B cell (primary cell): Measurements from ENCODE around the gene CARMIL1. TPM values are rescaled to one million over a fixed set of nuclear protein-coding genes. Genes with fewer than 3 reads are reported as not detected.

ENCODE experiments used
- ATAC-seq: fragments of 200-7000 bp; cut with Tn5 transposase; one replicate; pipeline ENCODE4 v1.10.0; 2021; ENCODE audit warnings: low read depth, mild to moderate bottlenecking, moderate number of reproducible peaks, moderate library complexity
- CTCF ChIA-PET: fragments of 350-600 bp; sonication (Branson Sonifier 250); formaldehyde crosslinking; loops from one replicate; lab custom pipeline; 2021; ENCODE audit warnings: antibody characterized with exemption, inconsistent platforms; lab: Charles Lee
- POLR2A ChIA-PET: fragments of 350-600 bp; sonication (Branson Sonifier 250); formaldehyde crosslinking; loops from one replicate; lab custom pipeline; 2021; ENCODE audit warnings: antibody characterized with exemption; lab: Charles Lee
- DNase-seq: peaks from one replicate; pipeline ENCODE4 v3.0.0; 2013
- H2AFZ ChIP-seq: 2 replicates; pipeline ENCODE4 v1.6.1; 2012; ENCODE audit warnings: mild to moderate bottlenecking, low read depth, low read length; ENCODE audit not compliant: insufficient read depth, poor library complexity, severe bottlenecking
- H3K27ac ChIP-seq, 2 donors: 1 replicate in 1 of 2; 2 replicates in 1 of 2; pipeline ENCODE4 v1.5.1; 2012 to 2013; ENCODE audit warnings: low read length in 2 of 2, mild to moderate bottlenecking in 2 of 2, moderate library complexity in 1 of 2
- H3K27me3 ChIP-seq, 4 experiments: fragments of 200-600 bp in 1 of 4; sonication (generic) in 1 of 4; replicated peaks in 1 of 4; 1 replicate in 2 of 4; 2 replicates in 2 of 4; pipeline versions ENCODE4 v1.6.1 to v1.7.0; 2013 to 2016; ENCODE audit warnings: low read length in 3 of 4, mild to moderate bottlenecking in 2 of 4, mixed read lengths in 1 of 4, moderate library complexity in 1 of 4; ENCODE audit not compliant: insufficient read depth in 4 of 4, control insufficient read depth in 3 of 4; ENCODE audit errors: control extremely low read depth in 1 of 4
- H3K36me3 ChIP-seq, 2 experiments: replicated peaks in 1 of 2; 1 replicate in 1 of 2; 2 replicates in 1 of 2; pipeline versions ENCODE4 v1.6.1 to v1.7.1; 2013; ENCODE audit warnings: low read length in 1 of 2; ENCODE audit not compliant: insufficient read depth in 2 of 2, control insufficient read depth in 1 of 2; ENCODE audit errors: control extremely low read depth in 1 of 2, extremely low read depth in 1 of 2
- H3K4me1 ChIP-seq, 2 donors: fragments of 200-600 bp in 1 of 2; sonication (generic) in 1 of 2; 1 replicate in 1 of 2; 2 replicates in 1 of 2; pipeline versions ENCODE4 v1.5.1 to v1.6.1; 2013 to 2017; ENCODE audit warnings: low read length in 2 of 2; ENCODE audit not compliant: control insufficient read depth in 2 of 2, insufficient read depth in 2 of 2
- H3K4me2 ChIP-seq: replicated peaks from 2 replicates; pipeline ENCODE3; 2012; ENCODE audit warnings: mild to moderate bottlenecking, low read depth, low read length; ENCODE audit not compliant: poor library complexity, severe bottlenecking
- H3K4me3 ChIP-seq, 5 experiments: fragments of 200-600 bp in 1 of 5; sonication (generic) in 1 of 5; 1 replicate in 3 of 5; 2 replicates in 2 of 5; pipeline versions ENCODE4 v1.5.1 to v1.7.0; 2011 to 2016; ENCODE audit warnings: low read length in 4 of 5, mild to moderate bottlenecking in 4 of 5, low read depth in 2 of 5, control low read depth in 1 of 5, moderate library complexity in 1 of 5; ENCODE audit not compliant: insufficient read depth in 1 of 5; ENCODE audit errors: control extremely low read depth in 1 of 5, extremely low read depth in 1 of 5
- H3K79me2 ChIP-seq: fragments of 200-600 bp; sonication (generic); one replicate; pipeline ENCODE4 v1.6.0; 2016; ENCODE audit warnings: low read length; ENCODE audit not compliant: control insufficient read depth, insufficient read depth
- H3K9ac ChIP-seq: fragments of 200-600 bp; sonication (generic); 2 replicates; pipeline ENCODE4 v1.6.1; 2017; ENCODE audit warnings: mild to moderate bottlenecking, low read length, moderate library complexity
- H3K9me3 ChIP-seq, 3 donors: one replicate each; pipeline versions ENCODE4 v1.6.1 to v1.7.1; 2013; ENCODE audit warnings: low read length in 2 of 3; ENCODE audit not compliant: control insufficient read depth in 2 of 3, insufficient read depth in 1 of 3; ENCODE audit errors: control extremely low read depth in 1 of 3
- H4K20me1 ChIP-seq: 2 replicates; pipeline ENCODE4 v1.6.0; 2012; ENCODE audit warnings: mild to moderate bottlenecking, low read length; ENCODE audit not compliant: insufficient read depth, control insufficient read depth, poor library complexity, severe bottlenecking
- H3K27ac Mint-ChIP-seq: one replicate; pipeline ENCODE4 v1.8.0; 2021; ENCODE audit warnings: mixed read lengths
- H3K27me3 Mint-ChIP-seq: one replicate; pipeline ENCODE4 v1.8.0; 2021; ENCODE audit warnings: mixed read lengths
- H3K4me1 Mint-ChIP-seq: one replicate; pipeline ENCODE4 v1.8.0; 2021; ENCODE audit warnings: mixed read lengths
- H3K4me3 Mint-ChIP-seq: one replicate; pipeline ENCODE4 v1.8.0; 2021; ENCODE audit warnings: mixed read lengths
- H3K9me3 Mint-ChIP-seq: one replicate; pipeline ENCODE4 v1.8.0; 2022; ENCODE audit warnings: mixed read lengths; ENCODE audit not compliant: insufficient read depth
- EZH2 ChIP-seq: IDR thresholded peaks from 2 replicates; pipeline ENCODE4 v1.6.1; 2012; ENCODE audit warnings: borderline replicate concordance, low read depth, mild to moderate bottlenecking, moderate library complexity, low read length; ENCODE audit not compliant: insufficient read depth, poor library complexity, severe bottlenecking
- WGBS: methylation state at CpG from one replicate; pipeline ENCODE4 v1.1.5; 2013; ENCODE audit warnings: missing lambda C conversion rate; ENCODE audit not compliant: insufficient coverage; 5-methylcytosine and 5-hydroxymethylcytosine counted together
- intact Hi-C: fragments of 100-400 bp; cut with micrococcal nuclease; formaldehyde crosslinking; loops from one replicate; pipeline ENCODE4 v1.10.0; 2022
- polyA plus RNA-seq: library from polyadenylated mRNA; depleted of rRNA; stranded (reverse); fragments of >200 nt; gene quantifications from 2 replicates; pipeline ENCODE4 v1.2.3, GENCODE V29; 2012
- total RNA-seq, 2 donors: library from RNA; stranded (reverse); fragments of 120-200 nt in 1 of 2; gene quantifications; 1 replicate in 1 of 2; 2 replicates in 1 of 2; pipeline versions ENCODE4 v1.2.3 to v1.2.4, GENCODE V29; 2013 to 2022
- TF ChIP-seq, protein P1 (sequence below): fragments of 200-600 bp; IDR thresholded peaks from one replicate; pipeline ENCODE4 v1.8.0; 2022; ENCODE audit warnings: antibody characterized with exemption, mild to moderate bottlenecking

The CARMIL1 gene
- total and polyA plus RNA-seq, 2 donors (not counting 1 experiment from before 2014, with no cell fraction given) = 7.5 to 11.0 TPM

DNA sequence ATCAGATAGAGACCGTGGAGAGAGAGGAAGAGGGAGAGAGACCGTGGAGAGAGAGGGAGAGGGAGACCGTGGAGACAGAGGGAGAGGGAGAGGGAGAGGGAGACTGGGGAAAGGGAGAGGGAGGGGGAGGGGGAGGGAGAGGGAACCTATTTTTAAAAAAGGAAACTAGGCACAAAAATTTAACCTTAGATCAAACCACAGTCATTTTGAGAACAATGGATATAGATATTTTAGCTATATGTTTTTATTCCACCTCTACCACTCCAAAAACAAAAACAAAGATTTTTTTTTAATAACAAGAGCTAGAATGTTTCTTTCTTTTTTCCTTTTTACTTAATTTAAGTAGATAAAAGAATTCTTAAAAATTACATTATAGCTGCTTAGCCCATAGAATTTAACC, 307.8 kb downstream of the CARMIL1 start:
- Histone ChIP-seq H3K79me2 (no peaks in the 10 kb centered on the region), H3K27ac (no peak overlapping the region), H3K4me2 (no peak overlapping the region), H3K27me3 (no peaks in the 10 kb centered on the region), H3K9ac (no peak overlapping the region), H3K4me1 (no peaks in the 10 kb centered on the region), H2AFZ (no peak overlapping the region), H3K36me3 (no peaks in the 10 kb centered on the region), H4K20me1 (no peaks in the 10 kb centered on the region), H3K9me3 (no peaks in the 10 kb centered on the region), H3K4me3 (no peak overlapping the region)
- intact Hi-C loops = no loop called here
- Mint-ChIP-seq H3K9me3 (no peaks in the 10 kb centered on the region), H3K27me3 (no peaks in the 10 kb centered on the region), H3K27ac (no peak overlapping the region), H3K4me1 (no peaks in the 10 kb centered on the region), H3K4me3 (no peak overlapping the region)
- no peak for DNase-seq
- no peak for ATAC-seq
- TF ChIP-seq EZH2 = no peak
- TF ChIP-seq, protein P1, sequence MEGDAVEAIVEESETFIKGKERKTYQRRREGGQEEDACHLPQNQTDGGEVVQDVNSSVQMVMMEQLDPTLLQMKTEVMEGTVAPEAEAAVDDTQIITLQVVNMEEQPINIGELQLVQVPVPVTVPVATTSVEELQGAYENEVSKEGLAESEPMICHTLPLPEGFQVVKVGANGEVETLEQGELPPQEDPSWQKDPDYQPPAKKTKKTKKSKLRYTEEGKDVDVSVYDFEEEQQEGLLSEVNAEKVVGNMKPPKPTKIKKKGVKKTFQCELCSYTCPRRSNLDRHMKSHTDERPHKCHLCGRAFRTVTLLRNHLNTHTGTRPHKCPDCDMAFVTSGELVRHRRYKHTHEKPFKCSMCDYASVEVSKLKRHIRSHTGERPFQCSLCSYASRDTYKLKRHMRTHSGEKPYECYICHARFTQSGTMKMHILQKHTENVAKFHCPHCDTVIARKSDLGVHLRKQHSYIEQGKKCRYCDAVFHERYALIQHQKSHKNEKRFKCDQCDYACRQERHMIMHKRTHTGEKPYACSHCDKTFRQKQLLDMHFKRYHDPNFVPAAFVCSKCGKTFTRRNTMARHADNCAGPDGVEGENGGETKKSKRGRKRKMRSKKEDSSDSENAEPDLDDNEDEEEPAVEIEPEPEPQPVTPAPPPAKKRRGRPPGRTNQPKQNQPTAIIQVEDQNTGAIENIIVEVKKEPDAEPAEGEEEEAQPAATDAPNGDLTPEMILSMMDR = no peak
- no CpG with 5 or more reads among the region's 3 CpGs for WGBS
- ChIA-PET POLR2A (no interaction called here), CTCF (interaction anchor here (1.0 kb wide), 1 partner anchor 31 kb away, joined by 3 read pairs; no protein-coding TSS in a partner anchor)

DNA sequence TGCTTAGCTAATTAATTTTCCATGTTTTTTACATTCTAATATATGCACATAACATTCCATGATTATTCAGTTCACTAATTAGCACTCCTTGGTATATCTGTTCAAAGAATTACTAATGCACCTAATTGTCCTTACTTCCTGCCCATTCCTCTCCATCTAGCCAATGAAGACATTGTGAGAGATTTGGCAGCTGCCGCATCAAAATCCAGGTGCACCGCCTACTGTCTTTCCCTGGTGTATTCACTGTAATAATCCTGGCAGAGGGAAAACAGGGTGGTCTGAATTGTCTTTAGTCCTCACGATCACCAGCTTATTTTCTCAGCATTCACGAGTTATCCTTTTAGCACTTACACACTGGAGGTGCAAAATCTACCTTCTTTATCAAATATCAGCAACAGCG, 311.8 kb downstream of the CARMIL1 start:
- H2AFZ ChIP-seq = no peak overlapping the region
- no peak overlapping the region for H3K4me3 ChIP-seq
- Mint-ChIP-seq H3K4me3 (no peak overlapping the region), H3K27me3 (peaks cover 4% of the 10 kb centered on the region), H3K27ac (no peak overlapping the region), H3K9me3 (no peaks in the 10 kb centered on the region), H3K4me1 (no peaks in the 10 kb centered on the region)
- no peak overlapping the region for H3K4me2 ChIP-seq
- H3K9me3 ChIP-seq = no peaks in the 10 kb centered on the region
- no peak overlapping the region for H3K27ac ChIP-seq
- no peaks in the 10 kb centered on the region for H3K4me1 ChIP-seq
- no peaks in the 10 kb centered on the region for H4K20me1 ChIP-seq
- 92% methylated on average over 2 of the region's 5 CpGs for WGBS
- H3K27me3 ChIP-seq = no peaks in the 10 kb centered on the region
- POLR2A ChIA-PET = no interaction called here
- intact Hi-C loops = no loop called here
- no peaks in the 10 kb centered on the region for H3K79me2 ChIP-seq
- no peak for DNase-seq
- CTCF ChIA-PET = interaction anchor here (0.7 to 1.3 kb wide), 2 partner anchors 8 to 326 kb away, joined by 3 read pairs; no protein-coding TSS in a partner anchor
- no peak for TF ChIP-seq EZH2
- TF ChIP-seq, protein P1 = no peak
- no peaks in the 10 kb centered on the region for H3K36me3 ChIP-seq
- ATAC-seq = no peak
- no peak overlapping the region for H3K9ac ChIP-seq
